NCI-H2171 (cell line): ENCODE results near the gene ELAVL3.
A peak's percentile ranks its signal among the peaks of the same experiment; 100 is the strongest.

ENCODE experiments used
- DNase-seq: peaks from one replicate; lab custom pipeline; 2025; lab: John Stamatoyannopoulos, UW

Gene ELAVL3

DNA sequence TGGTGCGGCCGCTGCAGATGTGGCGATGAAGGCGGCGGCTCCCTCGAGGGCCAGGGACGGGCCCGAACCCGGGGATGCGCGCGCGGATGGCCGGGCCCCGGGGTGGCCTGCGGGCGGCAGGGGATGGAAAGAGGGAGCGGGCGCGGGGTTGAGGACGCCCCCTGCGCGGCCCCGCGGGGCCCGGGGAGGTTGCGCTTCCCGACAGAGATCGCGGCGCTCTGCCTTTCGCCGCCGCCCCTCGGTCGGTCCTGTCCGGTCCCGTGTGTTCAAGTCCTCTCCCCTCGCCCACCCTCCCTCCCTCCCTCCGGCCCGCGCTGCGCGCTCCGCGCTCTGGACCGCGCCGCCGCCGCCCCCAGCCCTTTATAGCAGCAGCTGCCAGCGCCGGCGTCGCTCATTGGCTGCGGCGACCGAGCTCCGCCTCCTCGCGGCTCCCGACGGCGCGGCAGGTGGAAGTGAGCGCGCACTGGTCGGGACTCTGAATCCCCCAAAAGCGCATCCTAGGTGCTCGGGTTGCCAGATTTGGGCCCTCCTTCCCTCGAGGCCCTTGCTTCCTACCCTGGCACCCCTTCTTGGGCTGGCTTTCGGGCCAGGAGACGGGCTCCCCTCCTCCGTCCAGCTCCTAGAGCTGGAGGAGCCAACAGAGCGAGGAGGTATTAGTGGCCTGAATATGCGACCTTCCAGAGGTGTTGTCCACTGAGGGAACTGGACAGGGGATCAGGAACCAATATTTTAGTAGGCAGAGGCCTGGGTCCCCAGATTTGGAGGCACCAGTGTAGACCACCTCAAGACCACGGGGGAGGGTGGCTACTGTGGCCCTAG is at the start of gene ELAVL3:
TSS of gene ELAVL3 (minus strand) at position 332 of the 819 bp plus-strand sequence. CDS start 438 bp downstream, outside the sequence.
- peak; percentile 68 for DNase-seq

- peak; percentile 88 for DNase-seq
These were observed 49.6 kb upstream of the ELAVL3 start for GRCh38 chr19:11530432-11530831.

GRCh38 chr19:11528551-11529341 is 47.9 kb upstream of the ELAVL3 start, which contains the start of gene ECSIT:
ECSIT (minus strand) TSS chr19:11529134; CDS start chr19:11519170, 9,964 bp downstream.
- peak; percentile 96 for DNase-seq

- no peak for DNase-seq
These were observed 38.3 kb upstream of the ELAVL3 start for GRCh38 chr19:11519138-11519537.

DNA sequence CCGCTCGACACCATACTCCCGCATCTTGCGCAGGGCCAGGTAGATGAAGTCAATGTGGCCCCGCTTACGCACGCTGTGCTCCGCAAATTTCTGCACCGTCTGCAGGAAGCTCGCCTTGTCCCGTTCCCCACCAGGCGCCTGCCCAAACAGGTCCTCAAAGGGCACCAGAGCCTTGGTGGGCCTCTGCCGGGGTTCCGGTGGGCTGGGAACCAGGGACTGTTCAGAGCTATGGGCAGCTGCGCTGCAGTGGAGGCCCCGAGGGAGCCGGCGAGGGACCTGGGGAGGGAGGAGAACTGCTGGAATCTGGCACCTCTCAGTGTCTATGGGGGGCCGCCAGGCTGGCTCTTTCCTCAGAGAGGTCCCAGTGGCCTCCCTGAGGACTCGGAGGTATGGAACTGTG is 33.1 kb upstream of the ELAVL3 start:
- no peak for DNase-seq

GRCh38 chr19:11510444-11510843 is 29.6 kb upstream of the ELAVL3 start:
- DNase-seq = no peak

GRCh38 chr19:11507370-11508078 is 26.7 kb upstream of the ELAVL3 start:
- DNase-seq = no peak

DNA sequence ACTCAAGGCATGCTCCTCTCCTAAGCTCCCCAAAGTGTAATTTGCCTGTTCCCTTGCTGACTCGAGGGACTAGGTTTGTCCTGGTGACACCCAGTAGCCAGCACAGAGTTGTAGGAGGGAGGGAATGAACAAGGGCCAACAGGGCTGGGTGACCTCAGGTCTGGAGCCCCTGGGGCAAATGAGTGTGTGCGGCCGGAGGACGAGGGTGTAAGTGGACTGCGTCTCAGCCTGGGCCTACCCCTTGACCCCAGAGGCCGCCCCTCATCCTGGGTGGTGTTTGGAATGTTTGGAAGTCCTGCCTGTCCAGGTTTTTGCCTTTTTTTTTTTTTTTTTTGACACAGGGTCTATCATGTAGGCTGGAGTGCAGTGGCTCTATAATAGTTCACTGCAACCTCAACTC is 26.1 kb upstream of the ELAVL3 start:
- DNase-seq = no peak

DNA sequence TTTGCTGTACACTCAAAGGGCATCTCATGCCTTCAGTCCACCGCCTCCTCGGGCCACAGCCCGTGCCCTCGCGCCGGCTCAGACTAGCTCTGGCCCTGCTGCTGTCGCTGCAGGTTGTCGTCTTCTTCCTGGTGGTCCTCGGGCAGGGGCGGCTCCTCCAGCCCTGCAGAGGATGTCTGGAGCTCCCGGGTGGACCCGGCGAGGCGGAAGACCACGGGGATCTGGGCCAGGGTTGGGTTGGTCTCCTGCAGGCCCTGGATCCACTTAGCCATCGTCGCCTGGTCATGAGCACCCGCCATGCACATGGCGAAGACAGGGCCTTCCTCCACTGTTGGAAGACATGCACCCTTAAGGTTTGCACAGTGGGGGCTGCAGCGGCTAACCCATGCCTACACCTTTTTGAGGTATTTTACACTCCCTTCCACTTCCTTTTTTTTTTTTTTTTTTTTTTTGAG is 25.3 kb upstream of the ELAVL3 start:
- DNase-seq = no peak

DNA sequence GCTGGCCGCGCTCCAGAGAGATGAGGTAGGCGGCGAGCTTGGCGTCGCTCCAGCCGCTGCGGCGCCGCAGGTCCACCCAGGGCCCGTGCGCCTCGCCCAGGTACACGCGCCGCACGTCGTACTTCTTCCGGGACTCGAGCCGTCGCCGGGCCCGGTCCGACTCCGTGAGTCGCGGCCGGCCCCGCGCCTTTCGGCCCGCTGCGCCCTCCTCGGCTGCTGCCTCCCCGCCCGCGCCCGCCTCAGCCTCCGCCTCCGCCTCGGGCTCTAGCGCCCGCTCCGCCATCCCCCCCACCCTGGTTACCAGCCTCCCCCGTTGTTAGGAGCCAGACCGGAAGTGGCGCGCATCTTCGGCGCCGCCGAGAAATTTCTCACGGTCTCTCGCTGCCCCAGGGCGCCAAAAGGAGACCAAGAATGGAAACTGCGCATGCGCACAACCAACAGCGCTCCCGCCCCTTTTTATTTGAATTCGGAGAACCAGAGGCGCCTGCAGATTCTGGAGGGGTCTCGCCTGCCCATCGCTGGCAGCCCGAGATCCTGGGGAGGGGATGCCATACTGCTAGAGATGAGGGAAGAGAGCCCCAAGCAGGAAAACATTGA is 24.8 kb upstream of the ELAVL3 start, which contains the start of gene ZNF653:
TSS of gene ZNF653 (minus strand) at position 336 of the 597 bp plus-strand sequence. CDS start at position 283, 53 bp downstream.
- peak; percentile 96 for DNase-seq

DNA sequence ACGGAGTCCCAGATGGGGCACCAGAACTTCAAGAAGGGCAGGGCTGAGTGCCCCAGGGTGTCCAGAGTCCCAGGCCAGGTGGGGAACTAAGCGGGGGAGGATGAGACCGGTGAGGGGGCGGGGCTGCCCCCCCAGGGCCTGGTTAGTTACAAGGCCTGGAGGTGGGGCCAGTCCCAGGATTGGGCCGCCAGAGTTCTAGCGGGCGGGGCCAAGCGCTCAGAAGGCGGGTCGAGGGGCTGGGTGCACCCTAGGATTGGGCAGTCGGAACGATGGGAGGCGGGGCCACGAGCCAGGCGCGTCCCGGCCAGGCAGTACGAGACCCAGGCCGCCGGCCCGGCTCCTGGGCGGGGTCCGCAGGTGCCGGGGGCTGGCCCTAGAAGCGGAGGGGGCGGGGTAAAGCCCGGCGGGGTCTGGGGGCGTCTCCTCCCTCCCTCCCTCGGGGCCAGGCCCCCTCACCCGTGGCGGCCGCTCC is 24.2 kb upstream of the ELAVL3 start:
- peak; percentile 94 for DNase-seq

DNA sequence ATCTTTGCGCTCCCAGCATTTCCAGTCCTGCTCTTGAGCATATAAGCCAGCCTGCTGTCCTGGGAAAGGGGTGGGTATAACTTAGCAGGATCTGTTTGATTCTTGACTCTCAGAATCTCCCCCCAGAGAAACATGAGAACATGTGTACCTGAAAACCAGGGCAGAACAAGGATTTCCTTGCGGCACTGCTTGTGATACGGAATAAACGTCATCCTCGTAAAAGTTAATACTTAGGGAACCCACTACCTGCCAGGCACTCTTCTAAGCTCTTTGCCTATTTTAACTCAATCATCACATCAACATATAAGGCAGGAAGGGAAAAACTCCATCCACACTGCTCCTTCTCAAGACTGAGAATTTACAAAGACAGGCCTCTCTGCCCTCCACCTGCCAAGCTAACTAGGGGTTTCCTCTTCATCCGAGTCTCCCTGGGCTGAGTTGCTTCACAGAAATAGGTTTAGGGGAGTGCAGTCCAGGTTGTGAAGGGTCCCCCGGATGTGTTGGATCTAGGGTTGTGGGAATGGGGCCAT is 23.7 kb upstream of the ELAVL3 start:
- no peak for DNase-seq

DNA sequence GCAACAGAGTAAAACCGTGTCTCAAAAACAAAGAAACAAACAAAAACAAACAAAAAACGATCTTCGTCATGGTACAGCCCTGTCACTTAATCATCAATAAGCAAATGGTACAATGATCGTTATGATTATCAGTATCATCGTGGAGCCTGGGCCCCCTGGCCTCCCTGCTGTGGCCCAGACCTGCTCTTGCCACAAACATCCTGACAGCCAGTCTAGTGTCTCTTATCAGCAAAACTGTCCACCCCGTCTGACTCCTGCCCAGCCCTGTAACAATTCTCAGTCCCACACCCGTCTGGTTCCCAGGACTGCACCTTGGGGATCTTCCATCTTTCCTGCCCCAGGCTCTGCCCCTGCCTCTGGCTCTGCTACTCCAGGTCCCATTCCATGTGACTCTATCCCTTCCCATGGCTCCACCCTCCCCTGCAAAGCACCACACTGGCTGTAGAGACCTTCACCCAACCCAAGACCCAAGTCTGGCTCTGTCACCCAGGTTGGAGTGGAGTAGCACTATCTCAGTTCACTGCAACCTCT is 19.1 kb upstream of the ELAVL3 start:
- no peak for DNase-seq

- DNase-seq = no peak
These were observed 18.4 kb upstream of the ELAVL3 start for GRCh38 chr19:11499220-11499726.

DNA sequence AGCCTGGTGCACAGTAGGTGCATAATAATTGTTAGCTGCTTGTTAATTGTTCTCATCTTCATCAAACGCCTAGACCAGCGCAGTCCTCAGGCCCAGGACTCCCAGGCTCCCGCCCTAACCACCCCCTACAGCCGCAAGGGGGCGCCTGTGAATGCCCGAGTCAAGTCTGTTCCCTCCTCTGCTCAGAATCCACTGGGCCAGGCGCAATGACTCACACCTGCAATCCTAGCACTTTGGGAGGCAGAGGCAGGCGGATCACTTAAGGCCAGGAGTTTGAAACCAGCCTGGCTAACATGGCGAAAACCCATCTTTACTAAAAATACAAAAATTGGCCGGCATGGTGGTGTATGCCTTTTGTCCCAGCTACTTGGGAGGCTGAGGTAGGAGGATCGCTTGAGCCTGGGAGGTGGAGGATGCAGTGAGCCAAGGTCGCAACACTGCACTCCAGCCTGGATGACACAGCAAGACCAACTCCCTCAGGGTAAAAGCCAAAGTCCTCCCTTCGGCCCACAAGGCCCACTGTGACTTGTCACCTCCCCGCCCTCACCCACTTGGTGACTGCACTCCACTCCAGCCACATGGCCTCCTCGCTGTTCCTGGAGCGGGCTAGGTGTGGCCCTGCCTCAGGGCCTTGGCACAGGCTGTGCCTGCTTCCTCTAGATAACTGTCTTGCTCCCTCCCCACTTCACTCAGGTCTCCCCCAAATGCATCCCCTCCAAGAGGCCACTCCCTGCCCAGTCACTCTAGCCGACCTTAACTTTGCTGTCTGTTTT is 15.7 kb upstream of the ELAVL3 start:
- DNase-seq = peak; percentile 3

- DNase-seq = no peak
These were observed 15.0 kb upstream of the ELAVL3 start for GRCh38 chr19:11495885-11496284.

DNA sequence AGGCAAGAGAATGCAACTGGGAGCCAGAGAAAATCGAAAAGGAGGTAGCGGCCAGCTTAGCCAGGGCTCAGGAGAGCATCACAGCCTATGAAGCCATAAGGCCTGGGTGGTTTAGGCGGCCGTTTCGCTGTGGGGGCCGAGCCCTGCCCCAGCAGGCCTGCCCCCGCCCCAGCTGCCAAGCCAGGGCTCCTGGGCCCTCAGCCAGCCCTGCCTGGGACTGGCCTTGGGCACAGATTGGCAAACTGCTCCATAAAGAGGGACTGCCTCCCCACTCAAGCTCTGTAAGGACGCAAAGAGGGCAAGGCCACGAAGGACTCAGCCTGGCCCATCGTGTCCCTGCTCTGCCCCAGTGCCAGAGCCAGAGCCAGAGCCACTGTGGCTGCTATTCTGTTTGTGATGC is 14.6 kb upstream of the ELAVL3 start:
- DNase-seq = no peak

DNA sequence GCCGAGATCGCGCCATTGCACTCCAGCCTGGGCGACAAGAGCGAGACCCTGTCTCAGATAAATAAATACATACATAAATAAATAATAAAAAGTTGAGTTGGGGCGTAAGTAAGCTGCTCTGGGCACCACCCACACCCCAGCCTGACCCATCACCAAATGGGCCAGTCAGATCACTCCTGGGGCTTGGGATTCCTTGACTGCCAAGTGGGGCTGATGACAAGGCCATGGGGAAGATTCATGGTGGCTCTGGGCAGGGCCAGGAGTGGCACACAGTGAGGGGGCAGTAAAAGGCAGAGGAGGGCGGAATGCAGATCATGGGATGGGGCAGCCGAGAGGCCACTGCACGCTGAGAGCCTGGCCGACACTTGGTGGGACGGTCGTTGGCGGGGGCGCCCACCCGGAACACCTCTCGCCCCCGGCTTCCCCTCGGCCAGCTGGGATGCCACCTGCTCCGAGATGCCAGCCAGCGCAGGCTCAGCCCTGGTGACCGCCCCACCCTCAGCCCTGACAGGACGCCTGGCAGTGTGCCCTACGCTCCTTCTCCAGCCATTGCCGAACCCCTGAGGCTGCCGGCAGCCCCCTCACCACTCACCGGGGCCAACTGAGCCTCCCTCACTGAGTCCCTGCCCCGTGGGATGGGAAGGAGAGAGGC is 13.9 kb upstream of the ELAVL3 start:
- no peak for DNase-seq

- DNase-seq = no peak
These were observed 8.5 kb upstream of the ELAVL3 start for GRCh38 chr19:11489378-11489777.
